NCI-H345 treated with DMSO at 0.1 percent for 48 hours (cell line): Measurements from ENCODE around the gene RHOD.

Experiments
- DNase-seq: peaks from one replicate; lab custom pipeline; 2025; ENCODE audit not compliant: unreplicated experiment; lab: John Stamatoyannopoulos, UW

The RHOD gene

DNA sequence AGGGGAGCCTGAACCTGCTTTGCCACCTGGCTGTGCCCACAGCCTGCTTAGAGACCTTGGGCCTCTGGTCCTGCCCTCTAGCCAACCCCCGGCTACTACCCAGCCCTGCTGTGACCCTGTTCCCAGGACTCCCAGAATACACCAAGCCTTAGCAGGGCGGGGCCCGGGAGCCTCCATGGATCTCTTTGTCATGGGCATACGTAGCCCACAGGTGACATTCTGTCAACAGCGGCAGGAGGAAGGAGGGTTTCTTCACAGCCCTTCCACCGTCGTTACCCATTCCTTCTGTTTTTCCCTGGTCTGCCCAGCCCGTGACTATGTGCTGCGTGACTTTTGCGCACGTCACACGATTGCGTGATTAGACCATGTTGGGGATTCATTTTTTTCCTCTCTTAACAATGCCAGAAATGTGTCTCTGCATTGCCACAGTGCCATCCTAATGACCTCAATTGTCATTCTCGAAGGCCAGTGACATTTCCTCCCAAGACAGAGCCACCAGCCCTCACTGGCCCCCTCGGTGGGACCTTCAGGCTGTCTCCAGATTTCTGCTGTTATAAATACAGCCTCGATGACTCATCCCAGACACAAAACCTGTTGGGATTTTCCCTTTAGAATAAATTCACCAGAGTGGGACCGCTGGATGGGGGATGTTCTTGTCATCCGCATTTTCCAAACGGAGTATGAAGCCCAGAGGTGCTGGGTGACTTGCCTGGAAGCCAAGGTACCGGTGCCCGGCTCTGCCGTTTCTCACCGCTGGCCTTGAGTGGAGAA, 24.7 kb upstream of the RHOD start:
- DNase-seq = no peak

DNA sequence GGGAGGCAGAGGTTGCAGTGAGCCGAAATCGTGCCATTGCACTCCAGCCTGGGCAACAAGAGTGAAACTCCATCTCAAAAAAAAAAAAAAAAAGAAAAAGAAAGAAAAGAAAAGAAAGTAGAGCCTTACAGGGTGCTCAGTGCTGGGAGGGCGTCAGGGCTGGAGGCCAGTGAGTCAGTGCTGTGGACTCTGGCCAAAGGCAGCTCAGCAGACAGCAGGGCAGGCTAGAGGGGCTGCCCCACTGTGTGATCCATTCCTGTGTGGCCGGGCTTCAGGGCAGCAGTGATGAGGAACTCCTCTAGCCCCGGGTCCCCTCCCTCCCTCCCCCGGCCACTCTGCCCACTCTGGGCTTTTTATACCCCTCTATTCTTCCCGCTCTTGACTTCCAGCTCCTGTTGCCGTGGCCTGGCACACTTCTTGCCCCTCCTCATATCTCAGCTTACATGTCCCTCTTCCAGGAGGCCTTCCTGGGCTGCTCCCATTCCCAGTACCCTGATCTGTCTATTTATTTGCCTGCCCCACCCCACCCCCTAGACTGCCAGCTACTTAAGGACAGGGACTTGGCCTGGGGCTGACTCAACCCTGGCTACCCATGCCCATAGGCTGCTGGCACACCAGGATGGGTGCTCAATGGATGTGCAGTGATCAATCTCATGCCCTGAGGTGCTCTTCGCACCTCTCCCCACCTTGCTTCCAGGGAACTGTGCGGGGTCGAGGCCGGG, 23.7 kb upstream of the RHOD start:
- no peak for DNase-seq

DNA sequence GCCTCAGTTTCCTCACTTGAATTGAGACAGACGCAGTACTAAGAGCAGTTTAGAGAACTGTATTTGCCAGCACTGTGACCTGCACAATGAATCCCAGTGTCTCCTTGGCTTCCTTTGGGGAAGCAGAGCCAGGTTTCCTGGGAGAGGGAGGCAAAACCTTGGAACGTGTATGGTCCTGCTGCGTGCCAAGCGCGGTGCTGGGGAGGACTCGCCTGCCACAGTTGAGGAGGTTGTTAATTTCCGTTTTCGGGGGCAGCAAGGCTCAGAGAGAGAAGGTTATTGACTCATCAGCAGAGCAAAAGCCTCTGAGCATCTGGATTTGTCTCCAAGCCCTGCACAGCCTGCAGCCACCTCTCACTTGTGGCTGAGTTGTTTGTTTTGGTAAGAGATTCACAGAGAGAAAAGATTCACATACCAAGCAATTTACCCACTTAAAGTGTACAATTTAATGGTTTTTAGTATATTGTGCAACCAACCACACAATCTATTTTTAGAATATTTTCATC, 22.9 kb upstream of the RHOD start:
- DNase-seq = no peak

DNA sequence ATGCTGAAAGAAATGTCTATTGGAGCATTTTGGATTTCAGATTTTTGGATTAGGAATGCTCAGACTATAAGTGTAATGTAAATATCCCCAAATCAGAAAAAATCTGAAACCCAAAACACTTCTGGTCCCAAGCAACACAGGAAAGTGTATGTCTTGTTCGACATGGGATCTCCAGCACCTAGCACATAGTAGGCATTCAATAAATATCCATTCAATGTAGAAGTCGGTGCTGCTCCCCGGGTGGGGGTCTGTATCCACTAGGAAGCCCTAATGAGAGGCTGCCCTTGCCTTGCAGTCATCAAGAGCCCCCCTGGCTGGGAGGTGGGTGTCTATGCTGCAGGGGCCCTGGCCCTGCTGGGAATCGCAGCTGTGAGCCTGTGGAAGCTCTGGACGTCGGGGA, 22.3 kb upstream of the RHOD start:
- no peak for DNase-seq

DNA sequence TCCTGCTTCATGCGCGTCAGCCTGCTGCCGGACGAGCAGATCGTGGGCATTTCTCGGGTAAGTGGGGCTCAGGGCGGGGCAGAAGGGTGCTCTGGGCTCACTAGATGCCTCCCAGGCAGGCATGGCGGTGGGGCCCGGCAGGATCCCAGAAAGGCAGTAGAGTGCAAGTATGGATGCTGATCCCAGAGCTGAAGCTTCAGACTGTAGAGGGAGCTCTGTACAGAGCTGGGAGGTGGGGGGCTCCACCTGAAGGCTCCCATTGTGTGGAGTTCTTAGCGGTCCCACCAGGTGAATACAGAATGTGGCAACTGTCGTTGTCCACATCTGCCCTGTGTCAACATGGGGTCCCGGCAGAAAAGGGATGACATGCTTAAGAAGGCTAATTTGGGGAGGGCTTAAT, 16.5 kb upstream of the RHOD start:
- no peak for DNase-seq

DNA sequence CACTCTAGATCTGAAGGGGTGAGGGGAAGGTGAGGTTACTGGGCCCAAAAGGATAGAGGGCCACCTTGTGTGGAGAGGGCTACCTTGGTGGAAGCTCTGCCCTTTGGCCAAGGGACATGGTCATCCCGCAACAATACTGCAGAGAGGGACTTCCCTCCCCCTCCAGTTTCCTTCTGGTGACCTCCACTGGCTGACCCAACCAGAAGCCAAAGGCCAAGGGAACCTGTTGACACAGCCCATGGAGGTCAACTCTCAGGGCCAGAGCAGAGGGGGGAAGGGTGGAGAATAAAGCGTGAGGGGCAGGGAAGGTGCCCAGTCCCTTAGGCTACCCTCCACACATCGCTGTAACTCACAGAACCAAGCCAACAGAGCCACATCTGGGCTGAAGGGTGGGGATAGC, 15.0 kb upstream of the RHOD start:
- no peak for DNase-seq

DNA sequence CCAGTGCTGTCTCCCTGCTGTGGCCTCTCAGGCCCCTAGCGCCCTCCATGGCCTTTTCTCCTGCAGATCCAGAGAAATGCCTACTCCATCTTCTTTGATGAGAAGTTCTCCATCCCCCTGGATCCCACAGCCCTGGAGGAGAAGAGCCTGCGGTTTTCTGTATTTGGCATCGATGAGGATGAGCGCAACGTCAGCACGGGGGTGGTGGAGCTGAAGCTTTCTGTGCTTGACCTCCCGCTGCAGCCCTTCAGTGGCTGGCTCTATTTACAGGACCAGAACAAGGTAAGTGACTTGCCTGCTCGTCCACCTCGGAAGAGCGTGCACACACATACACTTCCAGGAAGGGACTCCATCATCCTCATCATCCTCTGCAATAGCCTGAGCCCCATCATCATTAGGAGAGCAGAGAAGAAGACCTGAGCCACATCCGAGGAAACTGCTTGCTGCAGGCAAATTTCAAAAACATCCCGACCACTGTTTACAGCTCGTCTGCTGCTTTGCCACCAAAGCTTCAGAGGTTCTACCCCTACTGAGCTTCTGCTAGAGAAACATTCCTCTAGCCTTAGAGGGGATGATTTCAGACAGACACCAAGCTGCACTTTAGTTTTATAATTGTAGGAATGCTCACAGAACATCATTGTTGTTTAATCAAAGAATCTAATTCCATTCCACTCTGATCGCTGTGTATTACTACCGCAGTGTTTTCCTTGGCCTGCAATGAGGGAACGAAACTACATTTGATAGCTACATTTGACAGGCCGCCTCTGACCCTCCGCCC, 12.9 kb upstream of the RHOD start:
- DNase-seq = no peak

DNA sequence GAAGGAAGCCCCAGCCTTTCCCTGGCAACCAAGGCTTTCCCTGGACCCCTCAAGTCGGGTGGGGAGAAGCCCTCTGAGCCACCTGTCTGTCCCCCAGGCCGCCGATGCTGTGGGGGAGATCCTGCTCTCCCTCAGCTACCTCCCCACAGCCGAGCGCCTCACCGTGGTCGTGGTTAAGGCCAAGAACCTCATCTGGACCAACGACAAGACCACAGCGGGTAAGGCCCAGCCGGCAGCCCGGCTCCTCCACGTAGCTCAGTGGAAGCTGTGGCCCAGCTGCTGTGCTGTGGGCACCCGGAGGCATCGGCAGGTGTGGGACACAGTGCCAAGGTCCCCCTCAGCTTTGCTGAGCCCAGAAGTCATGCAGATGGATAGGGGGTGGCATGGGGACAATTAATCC, 12.2 kb upstream of the RHOD start:
- no peak for DNase-seq

DNA sequence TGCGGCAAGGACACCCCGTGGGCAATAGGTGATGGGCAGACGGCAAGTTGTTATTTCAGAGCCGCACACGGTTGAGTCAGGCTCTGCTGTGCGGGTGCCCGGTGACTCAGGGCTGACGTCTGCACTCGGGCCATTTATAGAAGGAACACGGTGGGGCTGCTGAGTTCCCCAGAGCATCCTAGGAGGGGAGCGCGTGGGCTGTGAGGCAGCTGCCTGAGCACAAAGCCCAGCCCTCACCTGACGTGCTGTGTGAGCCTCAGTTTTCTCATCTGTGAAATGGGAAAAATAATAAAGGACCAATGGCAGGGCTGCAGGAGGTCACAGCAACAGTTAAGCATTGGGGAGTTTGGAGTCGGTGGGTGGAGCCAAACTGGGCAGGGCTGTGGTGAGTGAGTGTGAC, 11.3 kb upstream of the RHOD start:
- DNase-seq = no peak

DNA sequence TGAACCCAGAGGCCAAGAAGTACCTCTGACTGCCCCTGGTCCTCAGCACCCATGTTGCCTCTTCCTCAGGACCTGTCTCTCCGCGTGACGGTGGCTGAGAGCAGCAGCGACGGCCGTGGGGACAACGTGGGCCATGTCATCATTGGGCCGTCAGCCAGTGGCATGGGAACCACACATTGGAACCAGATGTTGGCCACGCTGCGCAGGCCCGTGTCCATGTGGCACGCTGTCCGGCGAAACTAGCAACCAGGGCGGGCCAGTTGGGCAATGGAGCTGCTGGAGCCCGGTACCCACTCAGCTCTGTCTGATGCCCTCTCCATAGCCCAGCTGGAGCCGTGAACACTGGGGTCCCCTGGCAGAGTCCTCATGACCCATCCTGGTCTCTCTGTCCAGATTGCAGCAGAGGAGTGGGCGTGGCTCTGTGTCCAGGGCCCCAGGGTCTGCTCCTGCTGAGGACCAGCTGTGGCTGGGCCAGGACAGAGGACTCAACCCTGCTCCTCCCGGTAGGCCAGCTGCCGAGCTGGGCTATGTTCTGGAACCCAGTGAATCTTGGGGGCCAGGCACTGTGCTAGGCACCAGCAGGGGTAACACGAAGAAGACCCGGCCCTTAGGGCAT, 8.0 kb upstream of the RHOD start:
- no peak for DNase-seq

DNA sequence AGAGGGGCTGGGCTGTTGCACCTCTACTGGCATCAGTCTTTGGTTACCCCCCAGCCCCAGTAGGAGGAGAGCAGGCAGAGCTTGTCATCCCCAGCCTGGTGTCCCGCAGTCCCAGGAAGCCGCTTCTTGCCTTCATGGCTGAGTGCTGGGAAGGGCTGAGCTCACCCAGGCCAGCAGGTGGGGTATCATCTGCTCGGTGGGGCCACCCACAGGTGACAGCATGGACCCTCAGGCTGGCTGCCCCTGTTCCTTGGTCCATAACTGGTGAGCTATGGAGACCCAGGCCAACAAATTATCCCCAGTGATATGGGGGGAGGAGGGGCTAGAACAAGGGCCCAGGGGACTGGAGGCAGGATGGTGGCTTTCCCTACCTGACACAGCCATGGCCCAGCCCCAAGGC, 6.5 kb upstream of the RHOD start:
- DNase-seq = no peak

DNA sequence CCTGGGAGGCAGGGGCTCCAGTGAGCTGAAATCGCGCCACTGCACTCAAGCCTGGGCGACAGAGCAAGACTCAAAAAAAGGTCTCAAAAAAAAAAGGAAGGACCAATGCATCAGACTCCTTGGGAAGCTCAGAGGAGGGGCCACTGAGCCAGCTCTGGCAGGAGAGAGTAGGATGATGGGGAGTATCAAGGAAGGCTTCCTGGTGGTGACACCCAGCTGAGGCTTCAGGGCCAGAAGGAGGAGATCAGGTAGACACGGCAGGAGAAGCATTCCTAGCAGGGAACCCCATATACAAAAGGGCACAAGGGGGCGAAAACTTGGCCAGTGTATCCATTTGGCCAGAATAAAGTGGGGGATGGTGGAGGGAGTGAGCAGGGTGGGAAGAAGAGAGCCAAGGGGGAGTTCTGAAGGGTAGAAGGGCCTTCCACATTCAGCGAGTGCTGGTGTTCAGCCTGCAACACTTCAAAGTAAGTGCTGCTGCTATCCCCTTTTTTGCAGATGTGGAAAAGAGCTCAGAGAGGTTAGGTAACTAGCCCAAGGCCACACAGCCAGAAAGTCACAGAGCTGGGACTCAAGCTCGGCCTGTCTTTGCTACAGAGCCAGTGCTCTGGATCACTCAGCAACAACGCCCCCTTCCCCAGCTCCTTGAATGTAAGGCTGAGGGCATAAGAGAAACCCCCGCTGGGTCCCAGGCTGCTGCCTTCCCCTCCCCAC, 5.3 kb upstream of the RHOD start:
- no peak for DNase-seq

DNA sequence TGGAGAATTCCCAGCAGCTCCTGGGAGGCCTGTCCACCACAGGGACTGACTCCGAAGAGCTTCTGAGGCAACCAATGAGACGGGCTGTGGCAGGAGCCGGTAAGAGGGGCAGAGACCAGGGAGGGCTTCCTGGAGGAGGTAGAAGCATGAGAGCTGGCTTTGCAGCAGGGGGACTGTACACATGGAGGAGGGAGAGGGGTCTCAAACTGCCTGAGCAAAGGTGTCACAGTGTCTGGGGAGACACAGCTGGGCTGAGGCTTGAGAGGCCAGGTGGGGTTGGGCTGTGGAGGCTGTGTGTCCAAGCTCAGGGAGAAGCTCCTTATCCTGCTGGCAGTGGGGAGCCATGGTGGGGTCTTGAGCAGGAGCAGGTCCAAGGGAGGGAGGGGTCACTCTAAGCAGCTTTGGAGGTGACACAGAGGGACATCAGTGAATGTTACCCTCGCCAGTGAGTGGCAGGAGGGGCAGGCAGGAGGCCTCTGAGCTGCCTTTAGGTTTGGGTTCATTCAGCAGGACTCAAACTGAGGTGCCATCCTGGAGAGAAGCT, 4.6 kb upstream of the RHOD start:
- no peak for DNase-seq

DNA sequence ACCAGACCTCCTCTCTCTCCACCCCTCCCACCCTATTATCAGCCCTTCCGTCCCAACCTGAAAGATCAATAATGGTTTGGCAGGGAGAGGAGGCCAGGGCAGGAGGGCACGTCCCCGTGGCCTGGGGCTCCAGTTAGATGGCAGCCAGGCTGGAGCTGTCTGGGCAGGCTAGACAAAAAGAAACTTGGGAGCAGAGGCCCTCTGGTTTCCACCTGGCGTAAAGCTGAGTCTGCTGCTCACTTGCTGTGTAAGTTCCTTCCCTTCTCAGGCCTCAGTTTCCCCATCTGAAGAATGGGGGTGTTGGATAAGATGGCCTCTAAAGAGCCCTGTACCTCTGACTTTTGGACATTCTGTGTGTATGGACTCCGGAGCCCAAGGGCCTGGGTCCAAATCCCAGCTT, 3.8 kb upstream of the RHOD start:
- DNase-seq = no peak

DNA sequence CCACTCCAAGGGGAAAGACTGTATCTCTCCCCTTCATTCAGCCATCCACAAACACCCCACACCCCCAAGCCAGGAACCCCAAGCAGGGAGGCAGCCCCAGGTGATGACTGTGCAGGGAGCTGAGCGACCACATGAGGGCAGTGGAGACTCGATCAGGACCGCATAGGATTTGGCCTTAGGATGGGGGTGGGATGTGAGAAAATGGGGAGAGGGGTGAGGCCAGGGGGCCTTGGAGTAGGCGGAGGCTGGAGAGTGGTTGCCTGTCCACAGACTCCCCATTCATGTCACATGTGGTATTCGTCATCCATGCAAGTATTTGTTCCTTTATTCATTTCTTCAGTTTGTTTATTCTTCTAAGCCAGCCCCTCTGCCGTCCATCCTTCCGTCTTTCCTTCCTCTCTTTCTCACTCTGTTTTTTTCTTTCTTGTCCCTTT, 2.7 kb upstream of the RHOD start:
- DNase-seq = no peak

DNA sequence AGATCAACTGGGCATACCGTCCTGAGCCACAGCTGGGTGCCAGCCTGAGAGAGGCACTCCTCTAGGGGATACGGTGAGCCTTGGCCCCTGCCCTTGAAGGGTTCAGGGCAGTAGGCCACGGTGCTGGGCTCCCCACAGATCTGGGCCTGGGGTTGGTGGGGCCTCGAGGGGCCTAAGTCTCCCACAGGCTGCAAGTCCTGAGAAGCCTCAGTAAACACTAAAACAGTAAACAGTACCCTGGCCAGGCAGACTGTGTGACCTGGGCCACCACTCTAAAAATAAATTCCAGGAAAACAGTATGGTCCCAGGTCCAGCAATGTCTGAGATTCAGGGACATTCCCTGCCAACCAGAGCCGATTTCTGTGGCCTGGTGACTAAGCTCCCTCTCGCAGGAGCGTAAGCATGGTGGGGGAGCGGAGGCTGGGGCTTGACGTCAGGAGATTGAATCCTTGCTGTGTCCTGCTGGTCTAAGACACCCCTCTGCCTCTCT, 2.3 kb upstream of the RHOD start:
- DNase-seq = no peak

DNA sequence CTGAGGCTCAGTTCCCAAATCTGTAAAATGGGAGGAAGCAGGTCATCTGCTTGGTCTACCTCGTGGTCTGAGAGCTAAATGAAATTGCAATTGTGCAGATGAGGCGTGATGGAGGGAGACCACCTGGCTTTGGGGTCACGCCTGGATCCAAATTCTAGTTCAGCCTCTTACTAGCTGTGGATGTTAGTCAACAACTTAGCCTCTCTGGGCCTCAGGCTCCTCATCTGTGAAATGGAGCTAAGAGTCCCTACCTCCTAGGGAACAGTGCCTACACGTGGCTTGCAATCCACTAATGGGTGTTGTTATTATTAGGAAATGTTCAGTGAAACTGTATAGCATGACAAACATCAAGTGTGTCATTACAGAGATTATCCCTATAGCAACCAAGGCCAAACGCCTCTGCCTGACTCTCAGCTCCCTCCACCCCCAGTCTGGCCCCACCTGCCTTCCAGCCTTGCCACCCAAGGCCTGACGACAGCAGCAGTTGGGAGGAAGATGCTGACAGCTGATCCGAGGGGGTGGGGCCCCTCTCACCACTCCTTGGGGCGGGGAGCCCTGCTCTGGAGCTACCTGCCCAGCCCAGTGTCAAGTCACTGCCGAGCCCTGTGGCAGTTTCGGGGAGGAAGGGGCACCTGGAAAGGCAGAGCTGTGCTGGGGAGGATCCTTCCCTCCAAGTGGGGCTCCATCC, 1.7 kb upstream of the RHOD start:
- no peak for DNase-seq

DNA sequence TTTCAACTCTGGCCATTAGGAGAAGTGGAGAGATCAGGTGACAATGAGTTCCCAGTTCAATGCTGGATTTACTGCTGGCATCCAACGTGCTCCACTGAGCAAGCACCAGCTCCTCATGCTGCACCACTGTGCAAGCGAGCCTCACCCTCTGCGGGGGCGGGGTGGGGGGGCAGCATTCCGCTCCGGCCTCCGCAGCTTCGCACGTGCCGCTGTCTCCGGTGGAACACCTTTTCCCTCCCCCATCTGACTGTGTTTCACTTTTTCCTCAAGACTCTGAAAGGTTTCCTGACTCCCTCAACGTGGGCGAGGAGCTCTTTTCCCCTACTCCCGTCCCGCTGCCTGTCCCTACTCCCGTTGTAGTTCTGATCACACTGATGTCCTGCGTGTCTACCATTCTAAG, 835 bp upstream of the RHOD start:
- DNase-seq = no peak

DNA sequence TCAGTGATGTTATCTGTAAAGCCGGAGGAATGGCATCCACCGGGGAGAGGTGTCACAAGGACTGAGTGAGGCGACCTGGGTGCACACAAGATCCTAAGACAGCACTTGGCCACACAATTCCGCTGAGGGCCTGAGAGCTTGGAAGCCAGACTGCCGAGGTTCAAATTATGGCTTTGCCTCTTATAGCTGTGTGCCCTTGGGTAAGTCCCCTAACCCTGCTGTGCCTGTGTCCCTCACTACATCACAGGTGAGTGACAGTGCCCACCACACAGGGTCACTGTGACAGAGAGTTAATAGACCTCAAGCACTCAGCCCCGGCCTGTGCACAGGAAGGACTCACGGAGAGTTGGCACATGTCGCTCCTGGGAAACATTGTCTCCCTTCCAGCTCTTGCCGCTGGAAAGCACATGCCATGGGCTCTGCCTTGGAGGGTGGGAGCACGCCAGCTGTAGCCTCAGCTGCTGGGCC, 592 bp downstream of the RHOD start:
- no peak for DNase-seq

DNA sequence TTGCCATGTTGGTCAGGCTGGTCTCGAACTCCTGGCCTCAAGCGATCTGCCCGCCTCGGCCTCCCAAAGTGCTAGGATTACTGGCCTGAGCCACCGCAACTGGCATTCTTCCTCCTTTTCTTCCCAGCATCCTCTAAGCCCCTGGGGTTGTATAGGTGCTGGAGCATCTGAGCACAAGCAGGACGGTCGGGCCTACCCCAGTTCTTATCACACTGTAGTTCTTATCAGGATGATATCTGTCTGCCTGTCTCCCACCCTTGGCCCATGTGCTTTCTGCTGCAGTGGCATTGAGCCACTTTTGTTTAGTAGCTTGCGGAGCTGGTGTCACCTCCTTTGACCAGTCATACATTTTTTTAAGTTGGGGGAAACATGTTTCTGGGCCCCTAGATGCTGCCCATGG, 1.9 kb downstream of the RHOD start:
- no peak for DNase-seq
